ENCODE data around the gene AFF3.

The AFF3 gene

GRCh38 chr2:99602476-99602875 lies 539.9 kb downstream of the AFF3 start:
- no peaks in the 10 kb centered on the region for H3K9me3 ChIP-seq

GRCh38 chr2:99600981-99601651 lies 541.3 kb downstream of the AFF3 start:
- Histone ChIP-seq H3K27ac (no peak overlapping the region), H3K36me3 (no peaks in the 10 kb centered on the region)

More at GRCh38 chr2:99602476-99602875, 539.9 kb downstream of the AFF3 start:
- Histone ChIP-seq H3K27ac (no peak overlapping the region), H3K27me3 (no peaks in the 10 kb centered on the region), H3K36me3 (no peaks in the 10 kb centered on the region), H3K4me1 (ENCODE audit: control insufficient read depth in 1 of 2, insufficient read depth in 1 of 2, low read depth in 1 of 2, low read length in 1 of 2) (no peaks in the 10 kb centered on the region), H3K4me3 (ENCODE audit: low read depth in 1 of 2, low read length in 1 of 2) (no peak overlapping the region)
- no peak for TF ChIP-seq CTCF (IDR thresholded peaks at IDR 0.05)

GRCh38 chr2:99598441-99598840 lies 543.9 kb downstream of the AFF3 start:
- TF ChIP-seq CTCF (IDR thresholded peaks at IDR 0.05), result no peak
- no peak overlapping the region for H3K4me3 ChIP-seq (ENCODE audit: low read depth in 1 of 2, low read length in 1 of 2)
- H3K9me3 ChIP-seq, result no peaks in the 10 kb centered on the region
- no peaks in the 10 kb centered on the region for H3K27me3 ChIP-seq
- no peak overlapping the region for H3K27ac ChIP-seq
- H3K36me3 ChIP-seq, result no peaks in the 10 kb centered on the region
- H3K4me1 ChIP-seq (ENCODE audit: control insufficient read depth in 1 of 2, insufficient read depth in 1 of 2, low read depth in 1 of 2, low read length in 1 of 2), result no peaks in the 10 kb centered on the region

More at GRCh38 chr2:99600981-99601651, 541.3 kb downstream of the AFF3 start:
- no peaks in the 10 kb centered on the region for H3K4me1 ChIP-seq (ENCODE audit: control insufficient read depth in 1 of 2, insufficient read depth in 1 of 2, low read depth in 1 of 2, low read length in 1 of 2)
- TF ChIP-seq CTCF (IDR thresholded peaks at IDR 0.05), result no peak
- no peaks in the 10 kb centered on the region for H3K27me3 ChIP-seq
- H3K4me3 ChIP-seq (ENCODE audit: low read depth in 1 of 2, low read length in 1 of 2), result no peak overlapping the region
- H3K9me3 ChIP-seq, result no peaks in the 10 kb centered on the region

GRCh38 chr2:99597616-99598015 lies 544.8 kb downstream of the AFF3 start:
- H3K4me3 ChIP-seq (ENCODE audit: low read depth in 1 of 2, low read length in 1 of 2), result no peak overlapping the region
- no peaks in the 10 kb centered on the region for H3K27me3 ChIP-seq
- no peak for TF ChIP-seq CTCF (IDR thresholded peaks at IDR 0.05)
- no peaks in the 10 kb centered on the region for H3K9me3 ChIP-seq
- H3K27ac ChIP-seq, result no peak overlapping the region
- H3K36me3 ChIP-seq, result no peaks in the 10 kb centered on the region
- H3K4me1 ChIP-seq (ENCODE audit: control insufficient read depth in 1 of 2, insufficient read depth in 1 of 2, low read depth in 1 of 2, low read length in 1 of 2), result no peaks in the 10 kb centered on the region

- Histone ChIP-seq H3K4me1 (ENCODE audit: control insufficient read depth in 1 of 2, insufficient read depth in 1 of 2, low read depth in 1 of 2, low read length in 1 of 2) (no peaks in the 10 kb centered on the region), H3K9me3 (no peaks in the 10 kb centered on the region), H3K27me3 (no peaks in the 10 kb centered on the region), H3K36me3 (no peaks in the 10 kb centered on the region), H3K27ac (no peak overlapping the region), H3K4me3 (ENCODE audit: low read depth in 1 of 2, low read length in 1 of 2) (no peak overlapping the region)
- no peak for TF ChIP-seq CTCF (IDR thresholded peaks at IDR 0.05)
Measured at GRCh38 chr2:99595373-99595772, 547.0 kb downstream of the AFF3 start.
